Keratinocyte (primary cell): ENCODE results near the gene ACAP3. TPM values are rescaled to one million over a fixed set of nuclear protein-coding genes. Genes with fewer than 3 reads are reported as not detected.

Experiments used
- DNase-seq: peaks from one replicate; pipeline ENCODE4 v3.0.0-alpha.2; 2011; ENCODE audit warnings: low read depth, missing footprints, low spot score
- FAIRE-seq: peaks from 2 replicates; lab custom pipeline; 2011; peaks lifted over from hg19 to GRCh38; lab: Jason Lieb, UNC
- H2AFZ ChIP-seq: 2 replicates; pipeline ENCODE4 v1.6.0; 2012; ENCODE audit warnings: low read length, control low read depth, inconsistent platforms; ENCODE audit not compliant: control insufficient read depth
- H3K27ac ChIP-seq: 2 replicates; pipeline ENCODE4 v1.5.1; 2011; ENCODE audit warnings: low read length; ENCODE audit not compliant: control insufficient read depth, insufficient read depth
- H3K27me3 ChIP-seq: 3 replicates; pipeline ENCODE4 v1.6.0; 2011; ENCODE audit warnings: low read length; ENCODE audit not compliant: control insufficient read depth, insufficient read depth; ENCODE audit errors: extremely low read depth
- H3K36me3 ChIP-seq, 2 experiments: 2 replicates in 1 of 2; 3 replicates in 1 of 2; pipeline ENCODE4 v1.5.1; 2011; ENCODE audit warnings: low read length in 2 of 2, mild to moderate bottlenecking in 1 of 2; ENCODE audit not compliant: control insufficient read depth in 2 of 2, insufficient read depth in 2 of 2; ENCODE audit errors: extremely low read depth in 1 of 2
- H3K4me1 ChIP-seq: 3 replicates; pipeline ENCODE4 v1.5.1; 2011; ENCODE audit warnings: low read length; ENCODE audit not compliant: control insufficient read depth, insufficient read depth; ENCODE audit errors: extremely low read depth
- H3K4me2 ChIP-seq: 3 replicates; pipeline ENCODE4 v1.6.0; 2011; ENCODE audit warnings: low read depth, low read length; ENCODE audit not compliant: control insufficient read depth, insufficient read depth; ENCODE audit errors: extremely low read depth
- H3K4me3 ChIP-seq, 3 experiments: fragments of 200-600 bp in 1 of 3; sonication (generic) in 1 of 3; 2 replicates in 2 of 3; 3 replicates in 1 of 3; pipeline ENCODE4 v1.5.1; 2011 to 2016; ENCODE audit warnings: low read length in 3 of 3, mild to moderate bottlenecking in 3 of 3, control low read depth in 2 of 3, inconsistent platforms in 1 of 3, low read depth in 1 of 3, mixed read lengths in 1 of 3, mixed run types in 1 of 3, moderate library complexity in 1 of 3; ENCODE audit not compliant: control insufficient read depth in 2 of 3, insufficient read depth in 2 of 3; ENCODE audit errors: extremely low read depth in 1 of 3
- H3K79me2 ChIP-seq: 2 replicates; pipeline ENCODE4 v1.6.0; 2012; ENCODE audit warnings: low read length; ENCODE audit not compliant: control insufficient read depth, insufficient read depth
- H3K9ac ChIP-seq: 3 replicates; pipeline ENCODE4 v1.6.0; 2011; ENCODE audit warnings: low read length; ENCODE audit not compliant: control insufficient read depth, insufficient read depth; ENCODE audit errors: extremely low read depth
- H3K9me1 ChIP-seq: 3 replicates; pipeline ENCODE4 v1.6.0; 2011; ENCODE audit warnings: low read length; ENCODE audit not compliant: control insufficient read depth, insufficient read depth; ENCODE audit errors: extremely low read depth
- H3K9me3 ChIP-seq: 2 replicates; pipeline ENCODE4 v1.5.1; 2012; ENCODE audit warnings: low read depth, low read length; ENCODE audit not compliant: control insufficient read depth
- H4K20me1 ChIP-seq: 3 replicates; pipeline ENCODE4 v1.6.0; 2011; ENCODE audit warnings: low read length; ENCODE audit not compliant: control insufficient read depth, insufficient read depth; ENCODE audit errors: extremely low read depth
- EZH2 ChIP-seq: IDR thresholded peaks from one replicate; pipeline ENCODE4 v1.6.1; 2012; ENCODE audit warnings: inconsistent platforms, mild to moderate bottlenecking, low read length, moderate library complexity
- dilution Hi-C: fragments of 300-500 bp; cut with MboI; formaldehyde crosslinking; loops from one replicate; pipeline ENCODE4 v1.7.0; 2020; ENCODE audit warnings: low sequenced_read_pairs; ENCODE audit not compliant: extremely low pct_ligation_motif_present
- polyA plus RNA-seq, 5 experiments: library from polyadenylated mRNA; depleted of rRNA in 3 of 5; stranded (reverse) in 3 of 5; stranded (forward) in 1 of 5; unstranded in 1 of 5; fragments of >200 nt; gene quantifications; 1 replicate in 1 of 5; 2 replicates in 3 of 5; 3 replicates in 1 of 5; pipeline versions ENCODE4 v1.2.1 to v1.2.3, GENCODE V29; 2011 to 2012; ENCODE audit warnings: missing spikeins in 2 of 5, low read depth in 1 of 5, low replicate concordance in 1 of 5
- TF ChIP-seq, protein P1 (sequence below), 3 experiments: IDR thresholded peaks in 1 of 3; conservative IDR thresholded peaks in 1 of 3; optimal IDR thresholded peaks in 1 of 3; 2 replicates in 2 of 3; 3 replicates in 1 of 3; pipeline versions ENCODE3 to v1.5.1; 2011; ENCODE audit warnings: low read length in 3 of 3, mild to moderate bottlenecking in 3 of 3, moderate library complexity in 2 of 3, control low read depth in 1 of 3, inconsistent platforms in 1 of 3; ENCODE audit not compliant: insufficient read depth in 2 of 3; ENCODE audit errors: extremely low read depth in 1 of 3

ACAP3 gene
- polyA plus RNA-seq, 1 donor (not counting 4 experiments of a cell fraction or from before 2014, with no cell fraction given), result 17.4 TPM

GRCh38 chr1:1322418-1322817, 14.7 kb upstream of the ACAP3 start:
- Histone ChIP-seq H4K20me1 (peaks cover 13% of the 10 kb centered on the region), H3K9me3 (no peaks in the 10 kb centered on the region), H3K4me2 (no peak overlapping the region), H2AFZ (no peak overlapping the region), H3K4me1 (peaks cover 33% of the 10 kb centered on the region), H3K27me3 (no peaks in the 10 kb centered on the region), H3K79me2 (peaks cover 80% of the 10 kb centered on the region), H3K36me3 (peaks cover 20 to 25% of the 10 kb centered on the region in 2 experiments), H3K9ac (no peak overlapping the region), H3K4me3 (no peak overlapping the region), H3K27ac (no peak overlapping the region), H3K9me1 (no peaks in the 10 kb centered on the region)
- DNase-seq (no peak), FAIRE-seq (no peak)
- dilution Hi-C loops, result no loop called here
- TF ChIP-seq, protein P1, sequence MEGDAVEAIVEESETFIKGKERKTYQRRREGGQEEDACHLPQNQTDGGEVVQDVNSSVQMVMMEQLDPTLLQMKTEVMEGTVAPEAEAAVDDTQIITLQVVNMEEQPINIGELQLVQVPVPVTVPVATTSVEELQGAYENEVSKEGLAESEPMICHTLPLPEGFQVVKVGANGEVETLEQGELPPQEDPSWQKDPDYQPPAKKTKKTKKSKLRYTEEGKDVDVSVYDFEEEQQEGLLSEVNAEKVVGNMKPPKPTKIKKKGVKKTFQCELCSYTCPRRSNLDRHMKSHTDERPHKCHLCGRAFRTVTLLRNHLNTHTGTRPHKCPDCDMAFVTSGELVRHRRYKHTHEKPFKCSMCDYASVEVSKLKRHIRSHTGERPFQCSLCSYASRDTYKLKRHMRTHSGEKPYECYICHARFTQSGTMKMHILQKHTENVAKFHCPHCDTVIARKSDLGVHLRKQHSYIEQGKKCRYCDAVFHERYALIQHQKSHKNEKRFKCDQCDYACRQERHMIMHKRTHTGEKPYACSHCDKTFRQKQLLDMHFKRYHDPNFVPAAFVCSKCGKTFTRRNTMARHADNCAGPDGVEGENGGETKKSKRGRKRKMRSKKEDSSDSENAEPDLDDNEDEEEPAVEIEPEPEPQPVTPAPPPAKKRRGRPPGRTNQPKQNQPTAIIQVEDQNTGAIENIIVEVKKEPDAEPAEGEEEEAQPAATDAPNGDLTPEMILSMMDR (optimal IDR thresholded peaks at IDR 0.05 in 1 of 3, IDR thresholded peaks at IDR 0.05 in 1 of 3, conservative IDR thresholded peaks at IDR 0.05 in 1 of 3; ENCODE audit: extremely low read depth in 1 of 3, insufficient read depth in 2 of 3, low read length in 3 of 3), result no peak
- TF ChIP-seq EZH2, result no peak

DNA sequence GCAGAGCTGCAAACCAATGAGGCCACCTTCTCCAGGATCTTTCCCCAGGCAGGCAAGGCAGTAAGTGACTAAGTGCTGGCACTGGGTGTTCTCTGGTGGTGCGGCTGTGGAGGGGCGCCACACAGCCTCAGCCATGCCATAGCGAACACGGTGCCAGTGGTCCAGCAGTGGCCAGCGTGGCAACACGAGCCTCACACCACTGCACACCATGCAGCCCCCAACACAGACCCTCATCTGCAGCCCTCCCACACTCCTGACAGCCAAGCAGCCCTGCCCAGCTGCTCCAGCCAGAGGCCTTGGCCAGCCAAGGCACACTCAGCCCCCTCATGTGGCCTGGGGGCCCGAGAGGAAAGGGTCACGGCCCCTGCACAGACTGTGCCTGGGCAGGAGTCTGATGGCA, 13.7 kb upstream of the ACAP3 start:
- DNase-seq, result no peak
- Histone ChIP-seq H3K79me2 (peaks cover 75% of the 10 kb centered on the region), H2AFZ (no peak overlapping the region), H3K4me3 (no peak overlapping the region), H3K27me3 (no peaks in the 10 kb centered on the region), H3K9me3 (no peaks in the 10 kb centered on the region), H3K9me1 (no peaks in the 10 kb centered on the region), H3K36me3 (peaks cover 17 to 27% of the 10 kb centered on the region in 2 experiments), H3K4me2 (no peak overlapping the region), H3K27ac (no peak overlapping the region), H4K20me1 (peaks cover 13% of the 10 kb centered on the region), H3K9ac (no peak overlapping the region), H3K4me1 (peaks cover 35% of the 10 kb centered on the region)
- TF ChIP-seq, protein P1 (optimal IDR thresholded peaks at IDR 0.05 in 1 of 3, IDR thresholded peaks at IDR 0.05 in 1 of 3, conservative IDR thresholded peaks at IDR 0.05 in 1 of 3; ENCODE audit: extremely low read depth in 1 of 3, insufficient read depth in 2 of 3, low read length in 3 of 3), result no peak
- no peak for TF ChIP-seq EZH2
- no peak for FAIRE-seq
- dilution Hi-C loops, result no loop called here
